ENCODE measurements around the gene GRID2IP. TPM values are rescaled to one million over a fixed set of nuclear protein-coding genes. Genes with fewer than 3 reads are reported as not detected.

The GRID2IP gene
- total RNA-seq, 2 experiments from 2014 or later = 0.10 to 0.12 TPM

Other genes with a start within 250 kb of the GRID2IP start
- 10 to 100 TPM in 1 of 2 experiments, 1 to 10 TPM in 1; 8.1 to 14.7 TPM for gene FAM220A, start 202.5 kb downstream of the GRID2IP start, total RNA-seq
- gene RAC1, start 176.9 kb downstream of the GRID2IP start, total RNA-seq = 100 to 1,000 TPM; 144 to 145 TPM
- gene DAGLB, start 103.5 kb downstream of the GRID2IP start, total RNA-seq = 10 to 100 TPM; 13.1 to 13.6 TPM
- 10 to 100 TPM; 57.2 TPM for gene KDELR2, start 67.3 kb downstream of the GRID2IP start, total RNA-seq
- 10 to 100 TPM; 48.1 to 49.4 TPM for gene ZDHHC4, start 26.0 kb upstream of the GRID2IP start, total RNA-seq
- 10 to 100 TPM; 24.9 to 27.5 TPM for gene INTS15, start 38.6 kb upstream of the GRID2IP start, total RNA-seq
- under 1 TPM; 0.69 to 0.91 TPM for gene ZNF853, start 64.1 kb upstream of the GRID2IP start, total RNA-seq
- 10 to 100 TPM; 15.8 to 17.0 TPM for gene ZNF316, start 85.9 kb upstream of the GRID2IP start, total RNA-seq
- gene ZNF12, start 155.5 kb upstream of the GRID2IP start, total RNA-seq = 10 to 100 TPM; 12.8 to 13.3 TPM
- gene RSPH10B2, start 202.6 kb upstream of the GRID2IP start, total RNA-seq = not detected